GM20000 (cell line): Measurements from ENCODE around the gene HACD2.

Experiments used
- DNase-seq: peaks from one replicate; pipeline ENCODE4 v3.0.0; 2012; ENCODE audit warnings: low spot score
- TF ChIP-seq, protein P1 (sequence below): IDR thresholded peaks from 2 replicates; pipeline ENCODE4 v1.5.1; 2012; ENCODE audit warnings: mild to moderate bottlenecking, control low read depth; ENCODE audit errors: extremely low read depth, missing control alignments

Gene HACD2

DNA sequence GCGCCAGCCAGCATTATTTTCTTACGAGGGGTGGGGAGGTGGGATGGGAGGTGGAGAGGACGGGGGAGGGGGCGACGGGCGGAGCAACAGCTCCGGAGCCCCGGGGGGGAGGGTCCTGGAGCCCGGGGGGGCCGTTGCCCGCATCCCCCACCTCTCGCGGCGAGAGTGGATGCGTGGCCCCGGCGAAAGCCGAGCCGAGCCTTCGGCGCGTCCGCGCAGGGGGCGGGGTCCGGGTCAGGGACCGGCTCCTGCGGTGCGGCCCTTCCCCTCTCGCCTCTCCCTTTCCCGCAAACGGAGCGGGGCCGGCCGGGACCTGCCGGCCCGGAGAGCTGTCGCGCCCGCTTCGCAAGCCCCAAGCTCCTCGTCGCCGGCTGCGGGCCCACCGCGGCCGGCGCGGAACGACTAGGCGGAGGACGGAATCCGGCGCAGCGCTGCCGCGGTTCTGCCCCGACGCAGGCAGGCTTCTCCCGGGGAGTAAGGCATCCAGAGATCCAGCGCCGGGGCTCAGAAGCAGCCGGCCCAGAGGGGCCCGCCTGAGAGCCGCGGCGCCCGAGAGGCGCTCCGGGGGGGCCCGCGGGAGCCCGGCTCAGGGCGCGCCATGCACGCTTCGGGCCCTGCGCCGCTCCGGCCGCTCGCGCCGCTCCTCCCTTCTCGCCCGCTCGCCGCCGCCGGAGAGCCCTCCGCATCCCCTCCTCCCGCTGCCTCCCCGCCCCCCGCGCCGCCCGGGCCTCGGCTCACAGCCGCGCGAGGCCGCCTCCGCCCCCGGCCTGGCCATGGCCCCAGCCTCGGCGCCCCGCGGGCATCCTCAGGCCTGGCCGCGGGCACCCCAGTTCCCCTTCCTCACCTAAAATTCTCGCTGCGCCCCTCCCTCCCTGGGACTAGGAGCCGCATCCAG is 135.5 kb downstream of the HACD2 start:
- TF ChIP-seq, protein P1, sequence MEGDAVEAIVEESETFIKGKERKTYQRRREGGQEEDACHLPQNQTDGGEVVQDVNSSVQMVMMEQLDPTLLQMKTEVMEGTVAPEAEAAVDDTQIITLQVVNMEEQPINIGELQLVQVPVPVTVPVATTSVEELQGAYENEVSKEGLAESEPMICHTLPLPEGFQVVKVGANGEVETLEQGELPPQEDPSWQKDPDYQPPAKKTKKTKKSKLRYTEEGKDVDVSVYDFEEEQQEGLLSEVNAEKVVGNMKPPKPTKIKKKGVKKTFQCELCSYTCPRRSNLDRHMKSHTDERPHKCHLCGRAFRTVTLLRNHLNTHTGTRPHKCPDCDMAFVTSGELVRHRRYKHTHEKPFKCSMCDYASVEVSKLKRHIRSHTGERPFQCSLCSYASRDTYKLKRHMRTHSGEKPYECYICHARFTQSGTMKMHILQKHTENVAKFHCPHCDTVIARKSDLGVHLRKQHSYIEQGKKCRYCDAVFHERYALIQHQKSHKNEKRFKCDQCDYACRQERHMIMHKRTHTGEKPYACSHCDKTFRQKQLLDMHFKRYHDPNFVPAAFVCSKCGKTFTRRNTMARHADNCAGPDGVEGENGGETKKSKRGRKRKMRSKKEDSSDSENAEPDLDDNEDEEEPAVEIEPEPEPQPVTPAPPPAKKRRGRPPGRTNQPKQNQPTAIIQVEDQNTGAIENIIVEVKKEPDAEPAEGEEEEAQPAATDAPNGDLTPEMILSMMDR = no peak

GRCh38 chr3:123448536-123449101 is 136.2 kb downstream of the HACD2 start, which contains the start of gene ADCY5:
Gene ADCY5 (minus strand): TSS chr3:123449090. CDS start chr3:123448545, 545 bp downstream.
- TF ChIP-seq, protein P1 = no peak
- peak; percentile 63 for DNase-seq

More for the DNA sequence above, 135.5 kb downstream of the HACD2 start:
- DNase-seq = peak; percentile 63

DNA sequence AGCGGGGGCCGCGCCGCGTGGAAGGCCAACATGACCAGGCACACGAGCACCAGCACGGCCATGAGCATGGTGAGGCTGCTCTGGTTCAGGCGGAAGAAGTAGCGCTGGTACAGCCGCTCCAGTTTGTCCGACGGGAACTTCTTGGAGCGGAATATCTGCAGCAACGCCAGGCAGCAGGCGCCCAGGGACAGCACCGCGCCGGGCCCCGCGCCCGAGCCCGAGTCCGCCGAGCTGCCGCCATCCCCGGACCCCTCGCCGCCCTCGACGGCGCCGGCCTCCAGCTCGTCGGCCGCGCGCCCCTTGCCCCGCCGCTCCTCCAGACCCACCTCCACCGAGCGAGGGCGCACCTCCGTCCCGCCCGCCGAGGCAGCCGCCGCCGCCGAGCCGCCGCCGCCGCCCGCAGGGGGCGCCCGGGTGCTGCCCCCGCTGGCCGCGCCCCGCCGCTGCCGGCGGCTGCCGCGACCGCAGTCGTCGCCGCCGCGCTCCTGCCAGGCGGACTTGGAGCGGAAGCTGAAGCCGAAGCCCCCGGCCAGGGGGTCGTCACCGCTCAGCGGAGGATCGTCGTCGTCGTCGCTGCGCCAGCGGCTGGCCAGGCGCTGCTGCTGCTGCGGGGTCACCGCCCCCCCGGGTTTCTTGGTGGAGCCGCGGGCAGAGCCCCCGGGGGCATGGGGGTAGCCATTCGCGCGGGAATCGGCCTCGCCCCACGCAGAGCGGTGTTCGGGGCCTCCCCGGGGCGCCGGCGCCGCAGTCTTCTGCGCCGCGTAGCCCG is 136.9 kb downstream of the HACD2 start:
- TF ChIP-seq, protein P1 = peak; percentile 73
- peak; percentile 91 for DNase-seq

- DNase-seq = no peak
Observed at GRCh38 chr3:123447416-123447748, 137.5 kb downstream of the HACD2 start.

GRCh38 chr3:123446610-123447109 is 138.2 kb downstream of the HACD2 start:
- DNase-seq = no peak
- TF ChIP-seq, protein P1 = no peak

More at GRCh38 chr3:123447416-123447748, 137.5 kb downstream of the HACD2 start:
- TF ChIP-seq, protein P1 = no peak

- TF ChIP-seq, protein P1 = no peak
- DNase-seq = no peak
Observed at GRCh38 chr3:123446210-123446609, 138.6 kb downstream of the HACD2 start.
